ENCODE measurements around the gene TLE1.

GRCh38 chr9:81563739-81564138 lies 125.6 kb downstream of the TLE1 start:
- TF ChIP-seq POLR2A (IDR thresholded peaks at IDR 0.05) (no peak), POLR2AphosphoS5 (IDR thresholded peaks at IDR 0.05; ENCODE audit: insufficient read depth in 1 of 2, low read depth in 1 of 2) (no peak), CTCF (IDR thresholded peaks at IDR 0.05) (no peak)
